ENCODE measurements around the gene BLVRA. TPM values are rescaled to one million over a fixed set of nuclear protein-coding genes. Genes with fewer than 3 reads are reported as not detected.

The BLVRA gene
- total RNA-seq, 1 donor from 2014 or later: 37.6 TPM

- intact Hi-C loops (cut with micrococcal nuclease): no loop called here
These were observed 92.1 kb downstream of the BLVRA start for GRCh38 chr7:43850348-43851116.

- intact Hi-C loops (cut with micrococcal nuclease): no loop called here
These were observed 93.3 kb downstream of the BLVRA start for GRCh38 chr7:43851805-43852204.

- intact Hi-C loops (cut with micrococcal nuclease): no loop called here
These were observed 96.7 kb downstream of the BLVRA start for GRCh38 chr7:43855176-43855575.

- intact Hi-C loops (cut with micrococcal nuclease): no loop called here
These were observed 97.8 kb downstream of the BLVRA start for GRCh38 chr7:43856316-43856715.

Other genes with a start within 250 kb of the BLVRA start
- gene STK17A, start 175.6 kb upstream of the BLVRA start, total RNA-seq: 89.1 and 89.2 TPM in 2 replicates
- gene COA1, start 29.2 kb upstream of the BLVRA start, total RNA-seq: 57.6 and 60.0 TPM in 2 replicates
- gene MRPS24, start 110.8 kb downstream of the BLVRA start, total RNA-seq: 71.8 and 74.4 TPM in 2 replicates
- 24.1 and 25.1 TPM in 2 replicates for gene URGCP, start 147.9 kb downstream of the BLVRA start, total RNA-seq
- 10.0 and 11.6 TPM in 2 replicates for gene UBE2D4, start 167.8 kb downstream of the BLVRA start, total RNA-seq
- 0.12 TPM in 1 of 2 replicates, not detected in the other for gene SPDYE1, start 239.2 kb downstream of the BLVRA start, total RNA-seq